HG03025 (cell line): ENCODE measurements around the gene NTNG1.

Experiments
- ATAC-seq: cut with Tn5 transposase; IDR thresholded peaks from one replicate; pipeline ENCODE4 v1.9.1; 2021; ENCODE audit warnings: mild to moderate bottlenecking, moderate library complexity; ENCODE audit not compliant: unreplicated experiment, low FRiP score

NTNG1 gene

DNA sequence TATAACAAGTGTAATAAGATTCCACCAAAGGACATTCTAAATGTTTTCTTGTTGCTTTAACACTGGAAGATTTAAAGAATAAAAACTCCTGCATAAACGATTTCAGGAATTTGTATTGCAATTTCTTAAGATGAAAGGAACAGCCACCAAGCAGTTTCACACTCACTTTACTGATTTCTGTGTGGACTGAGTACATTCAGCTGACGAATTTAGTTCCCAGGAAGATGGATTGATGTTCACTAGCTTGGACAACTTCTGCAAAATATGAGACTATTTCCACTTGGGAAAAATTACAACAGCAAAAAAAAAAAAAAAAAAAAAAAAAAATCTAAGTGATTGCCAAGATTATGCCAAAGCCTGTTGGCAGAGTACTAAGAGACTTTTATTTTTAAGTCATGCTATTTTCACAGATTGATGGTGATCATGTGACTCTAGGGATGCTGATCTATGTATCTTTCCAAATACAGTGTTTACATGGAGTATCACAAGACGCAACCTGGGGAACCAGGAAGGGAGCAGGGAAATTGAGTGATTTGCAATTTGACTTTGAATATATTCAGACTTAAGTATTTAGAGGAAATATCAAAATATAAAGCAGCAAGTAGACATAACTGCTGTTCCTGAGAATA, 341.0 kb downstream of the NTNG1 start:
- ATAC-seq, result no peak

DNA sequence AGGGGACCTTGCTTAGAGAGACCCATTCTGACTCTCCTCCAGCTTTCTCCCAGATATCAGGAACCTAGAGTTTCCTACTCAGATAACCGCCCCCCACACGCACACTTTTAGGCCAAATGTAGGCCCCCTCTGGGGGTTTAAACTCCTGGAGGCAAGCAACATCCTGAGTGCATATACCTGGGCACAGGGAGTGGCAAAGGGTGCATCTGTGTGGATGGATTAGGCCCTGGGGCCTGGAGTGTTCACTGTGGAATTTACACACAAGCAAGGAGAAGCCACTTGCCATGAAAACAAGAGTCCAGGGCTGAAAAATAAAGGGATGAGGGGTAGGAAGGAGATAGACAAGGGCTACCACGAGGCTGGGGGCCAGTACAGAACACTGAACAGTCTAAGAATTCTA, 343.1 kb downstream of the NTNG1 start:
- ATAC-seq, result no peak

DNA sequence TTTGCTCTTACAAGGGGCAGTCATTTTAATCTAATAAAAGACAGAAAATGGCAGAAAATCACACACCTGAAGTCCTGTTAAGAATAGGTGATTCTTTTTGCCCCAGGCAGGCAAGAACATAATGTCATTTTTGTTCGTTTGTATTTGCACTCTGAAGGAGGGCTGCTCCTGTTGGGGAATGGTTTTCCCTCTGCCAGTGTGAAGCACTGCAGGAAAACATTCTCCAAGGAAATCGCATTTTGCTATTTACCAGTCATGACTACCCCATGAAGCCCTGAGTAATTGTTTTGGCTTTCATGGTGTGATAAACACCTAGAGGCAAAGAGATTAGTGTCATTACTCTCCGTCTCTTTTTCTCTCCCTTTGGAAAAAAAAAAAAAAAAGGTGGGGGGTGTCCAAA, 345.5 kb downstream of the NTNG1 start:
- no peak for ATAC-seq

DNA sequence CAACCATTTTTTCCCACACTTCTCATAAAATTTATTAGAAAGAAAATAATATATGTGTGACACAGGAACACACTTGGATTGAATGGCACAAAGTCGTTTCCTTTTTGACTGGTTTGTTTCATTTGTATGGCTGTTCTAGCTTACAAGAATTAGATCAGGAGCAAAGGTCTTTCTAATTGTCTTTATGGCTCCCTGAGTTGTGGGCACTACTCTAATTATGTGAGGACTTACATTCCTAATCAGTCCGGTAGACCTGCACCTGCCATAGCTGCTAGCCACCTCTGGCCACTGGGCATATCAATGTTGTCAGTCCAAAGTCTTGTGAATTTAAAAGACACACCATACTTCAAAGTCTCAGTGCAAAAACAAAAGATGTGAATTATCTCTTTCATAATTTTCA, 346.7 kb downstream of the NTNG1 start:
- ATAC-seq, result no peak

DNA sequence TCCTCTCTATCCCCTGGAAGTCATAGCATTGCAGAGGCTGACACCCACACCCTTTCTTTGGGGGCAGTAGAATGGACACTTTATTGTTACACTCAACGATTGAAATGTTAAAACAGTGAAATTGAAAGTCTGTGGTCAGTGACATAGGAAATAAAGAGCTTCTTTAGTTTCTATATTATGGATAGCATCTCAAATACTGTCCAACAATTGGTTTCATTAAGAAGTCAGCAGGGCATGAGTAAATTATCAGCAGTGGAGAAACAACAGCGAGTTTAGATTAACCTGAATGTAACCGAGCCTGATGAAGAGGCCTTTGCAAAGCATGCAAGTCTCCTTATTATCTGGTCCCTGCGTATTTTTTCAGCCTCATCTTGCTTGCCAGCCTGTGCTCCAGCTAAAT, 350.7 kb downstream of the NTNG1 start:
- ATAC-seq, result no peak

DNA sequence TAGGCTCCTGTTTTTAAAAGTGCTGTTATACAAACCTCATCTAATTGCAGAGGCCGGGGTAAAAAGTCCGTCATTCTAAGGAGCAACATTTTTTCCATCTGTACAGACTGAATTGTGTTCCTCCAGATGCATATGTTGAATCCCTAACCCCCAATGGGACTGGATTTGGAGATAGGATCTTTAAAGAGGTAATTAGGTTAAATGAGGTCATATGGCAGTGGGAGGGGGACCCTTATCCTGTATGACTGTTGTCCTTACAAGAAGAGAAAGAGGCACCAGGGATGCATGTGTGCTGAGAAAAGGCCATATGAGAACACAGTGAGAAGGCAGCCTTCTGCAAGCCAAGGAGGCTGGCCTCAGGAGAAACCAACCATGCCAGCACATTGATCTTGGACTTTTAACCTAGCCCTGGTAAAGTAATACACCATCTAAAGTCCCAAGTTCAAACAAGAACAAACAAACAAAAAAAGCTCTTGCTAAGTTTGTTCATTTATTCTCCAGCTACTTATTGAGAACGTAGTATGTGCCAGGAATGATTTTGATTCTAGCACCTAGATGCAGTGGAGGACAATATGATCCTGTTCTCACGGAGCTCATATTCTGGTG, 352.4 kb downstream of the NTNG1 start:
- no peak for ATAC-seq

DNA sequence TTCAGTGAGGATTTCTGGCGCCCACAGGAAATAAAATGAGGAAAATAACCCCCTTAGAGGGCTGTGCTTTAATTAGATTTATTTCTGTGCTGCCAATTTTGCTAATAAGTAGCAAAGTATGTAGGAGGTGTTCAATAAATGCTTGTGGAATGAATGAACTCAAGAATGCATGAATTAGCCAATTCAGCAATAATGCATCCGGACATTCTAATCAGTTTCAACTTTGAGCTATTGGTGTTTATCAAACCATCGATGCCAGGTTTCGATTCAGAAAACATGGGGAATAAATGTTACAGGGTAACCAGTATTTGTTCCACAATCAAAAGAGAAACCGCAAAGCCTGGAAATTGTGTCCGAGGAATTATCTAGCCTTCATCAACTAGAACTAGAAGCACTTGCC, 353.2 kb downstream of the NTNG1 start:
- no peak for ATAC-seq

DNA sequence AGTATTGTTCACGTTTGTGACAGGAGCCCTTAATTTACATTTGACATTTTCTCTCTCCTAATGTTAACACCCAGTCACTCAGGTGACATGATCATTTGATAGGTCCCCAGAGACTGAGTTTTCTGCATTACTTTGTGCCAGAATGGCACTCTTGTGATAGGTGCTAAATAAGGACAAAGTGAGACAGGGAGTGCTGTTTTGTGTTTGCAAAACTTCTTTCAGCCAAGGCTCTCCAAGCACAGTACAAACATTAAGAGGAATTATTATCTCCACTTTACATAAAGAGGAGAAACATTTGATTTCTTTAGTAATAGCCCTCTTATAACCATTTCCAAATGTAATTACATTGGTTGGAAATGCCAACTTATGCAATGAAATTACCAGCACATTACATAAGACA, 355.2 kb downstream of the NTNG1 start:
- ATAC-seq, result no peak

DNA sequence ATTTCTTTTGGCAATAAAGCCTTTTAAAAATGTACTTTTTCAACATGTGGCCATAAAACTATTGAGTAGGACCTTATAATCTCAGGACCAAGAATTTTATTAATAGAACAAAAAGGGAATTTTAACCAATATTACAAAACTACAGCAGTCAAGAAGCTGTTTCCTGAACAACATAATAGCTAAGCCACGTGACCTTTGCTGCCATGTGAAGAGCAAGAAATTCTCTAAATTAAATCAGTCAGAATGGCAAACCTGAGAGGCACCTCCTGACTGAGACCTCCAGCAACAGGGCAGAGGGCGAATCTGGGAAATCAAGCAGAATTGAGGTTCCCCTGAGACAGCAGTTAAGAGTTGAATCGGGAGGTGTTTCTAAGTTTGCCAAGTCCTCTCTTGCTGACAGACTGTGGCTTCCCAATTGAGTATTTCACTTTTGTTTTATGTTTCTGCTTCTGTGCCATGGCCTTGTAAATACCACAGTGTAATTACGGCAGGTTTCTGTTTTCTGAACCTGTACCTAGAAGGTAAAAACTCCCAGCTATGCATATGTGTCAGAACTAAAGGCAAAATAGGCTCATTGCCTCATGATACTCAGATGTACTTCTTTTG, 358.4 kb downstream of the NTNG1 start:
- ATAC-seq, result peak; percentile 99

DNA sequence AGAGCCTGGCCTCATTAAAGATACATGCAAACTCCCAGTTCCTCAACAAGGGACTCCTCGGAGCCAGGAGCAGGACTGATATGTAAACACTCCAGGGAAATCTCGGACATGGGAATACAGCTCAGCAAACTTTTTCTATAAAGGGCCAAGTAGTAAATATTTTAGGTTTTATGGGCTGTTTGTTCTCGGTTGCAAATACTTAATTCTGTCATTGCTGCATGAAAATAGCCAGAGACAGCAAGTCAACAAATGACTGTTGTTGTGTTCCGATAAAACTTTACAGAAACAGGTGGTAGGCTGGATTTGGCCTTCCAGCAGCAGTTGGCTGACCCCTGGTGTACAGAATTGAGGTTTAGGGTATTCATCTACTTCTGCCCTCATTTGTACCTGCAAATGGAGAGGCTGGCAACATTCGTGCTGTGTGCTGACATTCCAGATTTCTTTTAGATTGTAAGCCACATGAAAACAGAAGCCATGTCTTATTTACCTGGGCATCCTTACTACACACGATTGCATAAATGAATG, 360.3 kb downstream of the NTNG1 start:
- no peak for ATAC-seq

DNA sequence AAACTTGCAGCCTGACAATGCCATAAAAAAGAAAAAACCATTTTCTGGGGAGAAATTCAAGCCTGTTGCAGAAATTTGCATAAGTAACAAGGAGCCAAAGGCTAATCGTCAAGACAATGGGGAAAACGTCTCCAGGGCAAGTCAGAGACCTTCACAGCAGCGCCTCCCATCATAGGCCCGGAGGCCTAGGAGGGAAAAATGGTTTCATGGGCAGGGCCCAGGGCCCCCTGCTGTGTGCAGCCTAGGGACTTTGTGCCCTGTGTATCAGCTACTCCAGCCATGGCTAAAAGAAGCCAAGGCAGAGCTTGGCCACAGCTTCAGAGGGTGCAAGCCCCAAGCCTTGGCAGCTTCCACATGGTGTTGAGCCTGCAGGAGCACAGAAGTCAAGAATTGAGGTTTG, 369.5 kb downstream of the NTNG1 start:
- ATAC-seq, result no peak

DNA sequence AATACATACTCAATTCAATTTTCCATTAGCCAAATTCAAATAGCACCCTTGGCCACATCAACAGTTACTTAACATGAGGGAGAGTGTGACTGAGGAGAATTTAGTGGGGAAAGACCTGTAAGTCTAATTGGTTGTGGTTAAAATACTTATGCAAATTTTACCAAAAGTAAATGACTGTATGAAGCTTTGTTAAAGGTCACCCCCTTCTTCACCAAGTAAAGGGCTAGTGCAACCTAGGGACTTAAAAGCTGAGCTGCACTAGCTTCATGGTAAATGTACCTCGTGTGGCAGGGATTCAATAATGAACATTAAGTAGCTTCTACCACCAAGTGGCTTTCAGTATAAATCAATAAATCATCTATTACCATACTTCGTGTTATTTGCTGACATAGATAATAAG, 372.0 kb downstream of the NTNG1 start:
- ATAC-seq, result no peak

DNA sequence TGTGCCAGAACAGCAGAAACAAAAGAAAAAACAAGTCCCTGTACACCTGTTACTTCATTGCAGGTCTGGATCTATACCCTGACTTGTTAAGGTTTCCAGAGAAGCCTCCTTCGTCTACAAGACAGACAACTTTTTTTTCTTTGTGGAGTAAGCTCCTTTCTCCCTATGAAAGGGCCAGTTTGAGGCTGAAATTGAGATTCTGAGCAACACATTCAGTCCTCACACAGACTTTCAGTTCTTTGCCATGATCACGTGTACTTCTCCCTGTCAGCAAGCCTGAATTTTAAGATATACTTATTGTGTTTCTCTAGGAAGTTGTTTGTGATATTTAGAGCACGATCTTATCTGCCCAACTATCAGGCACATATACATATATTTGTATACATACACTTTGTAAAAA, 374.0 kb downstream of the NTNG1 start:
- ATAC-seq, result no peak

DNA sequence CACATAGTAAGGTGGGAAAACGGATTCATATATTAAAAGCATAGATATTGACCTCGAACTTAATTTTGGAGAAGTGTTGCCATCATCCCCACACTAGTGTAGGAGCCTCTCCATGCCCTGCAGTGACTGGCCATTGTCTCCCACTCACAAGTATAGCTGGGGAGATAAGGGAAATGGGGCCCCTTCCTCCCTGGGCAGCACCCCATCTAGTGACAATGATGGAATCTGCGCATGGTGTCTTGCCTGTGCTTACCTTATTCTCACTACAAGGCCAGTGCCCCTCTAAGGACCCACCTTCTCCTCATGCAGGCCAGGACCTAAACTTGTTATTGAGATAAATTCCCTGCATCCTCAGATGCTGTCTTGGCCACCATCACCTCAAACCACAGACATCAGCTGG, 374.9 kb downstream of the NTNG1 start:
- ATAC-seq, result no peak

DNA sequence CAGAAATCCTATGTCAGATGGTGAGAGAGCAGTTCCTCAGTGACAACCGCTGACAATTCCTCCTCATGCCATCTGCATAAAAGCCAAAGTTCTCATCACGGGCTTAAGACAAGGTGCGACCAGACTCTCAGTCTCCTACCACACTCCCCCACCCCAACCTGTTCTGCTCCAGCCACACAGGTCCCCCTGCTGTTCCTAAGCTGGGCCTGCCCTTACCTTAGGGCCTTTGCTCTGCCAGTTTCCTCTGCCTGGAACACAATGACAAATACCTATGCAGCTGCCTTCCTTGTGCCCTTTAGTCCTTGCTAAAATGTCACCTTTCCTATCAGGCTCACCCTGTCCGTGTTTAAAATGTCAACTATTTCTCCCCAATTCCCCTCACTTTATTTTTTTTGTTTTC, 382.2 kb downstream of the NTNG1 start:
- ATAC-seq, result no peak

DNA sequence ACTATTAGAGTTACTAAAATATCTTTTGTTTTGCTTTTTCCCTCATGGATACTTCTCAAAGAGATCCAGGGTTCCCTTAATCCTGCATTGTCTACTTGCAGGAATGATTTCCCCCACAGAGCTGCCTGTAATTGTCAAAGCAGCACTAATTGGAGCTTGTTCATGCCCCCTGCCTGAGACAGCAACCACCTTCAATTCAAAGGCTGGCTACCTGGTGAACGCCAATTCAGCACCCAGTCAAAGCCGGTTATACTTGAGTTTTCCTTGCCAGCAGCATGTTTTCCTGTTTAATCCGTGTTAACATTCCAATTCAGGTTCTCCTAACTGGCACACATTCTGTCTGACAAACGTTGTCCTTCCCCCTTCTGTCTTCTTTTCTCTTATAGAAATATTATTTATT, 382.9 kb downstream of the NTNG1 start:
- ATAC-seq, result no peak

DNA sequence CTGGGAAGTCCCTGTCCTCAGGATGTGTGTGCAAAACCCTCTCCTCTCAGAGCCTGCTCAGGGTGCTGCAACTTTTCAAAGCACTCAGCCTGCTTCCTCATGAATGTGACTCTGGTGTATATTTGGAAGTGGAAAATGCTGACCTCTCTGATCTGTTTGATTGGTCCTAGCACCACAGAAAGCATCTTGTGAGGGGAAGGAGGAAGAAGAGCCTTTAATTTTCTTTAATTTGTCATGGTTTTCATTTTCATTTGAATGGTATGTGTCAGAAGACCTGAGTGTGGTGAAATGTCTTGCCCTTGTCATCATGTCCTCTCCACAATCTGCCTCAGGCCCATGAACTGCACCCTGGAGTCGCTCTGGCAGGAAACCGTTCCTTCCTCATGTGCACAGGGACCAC, 383.5 kb downstream of the NTNG1 start:
- no peak for ATAC-seq

DNA sequence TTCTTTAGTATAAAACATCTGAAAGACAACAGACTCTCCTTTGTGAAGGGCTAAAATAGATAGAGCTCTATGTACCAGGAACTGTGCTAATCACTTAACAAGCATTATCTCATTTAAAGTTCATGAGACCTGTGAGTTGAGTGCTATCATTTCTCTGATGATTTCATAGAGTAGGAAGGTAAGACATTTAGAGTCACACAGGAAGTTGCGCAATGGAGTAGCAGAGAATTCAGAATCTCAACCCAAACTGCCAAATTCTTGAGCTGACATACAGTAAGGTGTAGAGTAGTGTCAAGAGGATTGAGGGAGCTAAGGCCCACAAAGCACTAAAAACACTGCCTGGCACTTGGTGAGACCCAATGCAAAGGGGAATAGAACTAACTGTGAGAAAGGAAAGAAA, 384.3 kb downstream of the NTNG1 start:
- no peak for ATAC-seq

DNA sequence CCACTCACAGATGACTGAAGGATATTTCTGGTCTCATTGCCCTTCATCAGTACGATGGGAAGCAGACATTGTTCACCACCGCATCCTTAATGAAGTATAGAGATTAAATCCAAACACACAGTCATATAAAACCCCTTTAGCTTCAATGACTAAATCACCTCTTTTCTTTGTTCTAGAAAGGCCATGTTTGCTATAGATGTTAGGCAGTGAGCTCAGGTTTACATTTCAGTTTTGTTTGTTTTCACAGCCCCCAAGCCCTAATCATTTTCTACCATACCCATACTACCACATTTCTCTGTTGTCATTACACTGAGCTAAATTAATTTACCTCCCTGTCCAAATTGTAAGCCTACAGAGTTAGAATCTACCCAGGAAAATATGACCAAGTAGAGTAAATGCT, 385.1 kb downstream of the NTNG1 start:
- ATAC-seq, result no peak

DNA sequence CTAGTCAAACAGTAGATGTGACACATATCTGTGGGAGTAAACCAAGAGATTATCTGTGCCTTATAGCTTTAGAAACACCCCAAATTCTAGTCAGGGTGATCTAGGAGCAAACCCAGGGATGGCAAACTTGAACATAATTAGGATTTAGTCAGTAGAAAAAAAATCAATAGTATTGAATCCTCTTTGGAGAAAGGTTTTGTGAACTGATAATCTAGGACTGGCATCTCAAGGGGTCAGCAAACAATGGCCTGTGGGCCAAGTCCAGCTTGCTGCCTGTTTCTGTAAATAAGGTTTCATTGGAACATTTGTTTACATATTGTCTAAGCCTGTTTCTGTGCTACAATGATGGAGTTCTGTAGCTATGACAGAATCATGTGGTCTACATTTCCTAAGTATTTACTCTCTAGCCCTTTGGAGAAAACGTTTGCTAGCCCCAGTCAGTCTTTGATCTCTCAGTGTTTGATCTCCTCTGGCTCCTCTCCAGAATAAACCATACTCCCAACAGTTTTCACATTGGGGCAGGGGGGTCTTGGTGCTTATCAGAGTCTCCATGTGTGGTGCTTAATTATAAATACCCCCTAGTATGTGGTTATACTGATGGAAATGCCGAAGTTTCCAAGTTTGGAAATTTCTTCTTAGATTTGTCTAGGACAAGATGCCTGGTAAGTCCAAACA, 385.8 kb downstream of the NTNG1 start:
- ATAC-seq, result no peak

DNA sequence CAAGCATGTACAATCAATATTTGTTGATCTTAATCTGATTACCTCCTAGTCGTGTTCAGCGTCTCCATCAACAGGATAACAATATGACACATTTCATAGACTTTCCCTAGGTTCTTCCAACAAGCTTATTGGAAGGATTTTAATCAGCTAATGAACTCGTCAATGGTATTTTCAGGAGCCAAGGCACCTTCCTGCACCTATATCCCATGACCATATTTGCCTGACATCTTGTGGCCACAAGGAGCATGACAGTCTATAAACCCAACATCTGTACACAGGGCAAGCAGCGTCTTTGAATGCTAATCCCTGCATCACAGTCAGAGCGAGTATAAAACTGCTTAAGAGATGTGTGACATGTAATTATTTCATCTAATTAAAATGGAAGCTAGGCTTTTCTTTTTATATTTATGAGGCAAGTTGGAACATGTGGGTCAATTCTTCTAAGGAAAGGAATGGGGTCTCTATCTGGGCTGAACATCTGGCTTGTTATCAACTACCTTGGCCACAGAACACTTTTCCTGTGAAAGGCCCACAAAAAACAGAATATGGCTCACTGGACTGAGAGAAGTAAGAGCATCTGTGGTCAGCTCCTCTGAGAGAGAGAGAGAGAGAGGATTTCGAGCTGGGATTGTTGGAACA, 388.8 kb downstream of the NTNG1 start:
- peak; percentile 94 for ATAC-seq
